Motor neuron (in vitro differentiated cells): ENCODE measurements around the gene RALGPS1. TPM values are rescaled to one million over a fixed set of nuclear protein-coding genes. Genes with fewer than 3 reads are reported as not detected.
"Not testable (repeated sequence)": the region's sequence is repeated elsewhere in the genome, so short reads cannot be mapped to it uniquely, and the experiment has no call there.

ENCODE experiments used
- ATAC-seq, 8 experiments: fragments of 200-7000 bp; cut with Tn5 transposase; replicated peaks in 6 of 8; 2 replicates each; pipeline ENCODE4 v1.8.0; 2021; ENCODE audit warnings: mild to moderate bottlenecking in 8 of 8, moderate library complexity in 8 of 8
- H3K27ac ChIP-seq, 2 donors: fragments of 250-450 bp; sonication (Bioruptor Pico); 2 replicates each; pipeline ENCODE4 v1.9.0; 2021; ENCODE audit warnings: antibody characterized with exemption in 2 of 2, mild to moderate bottlenecking in 2 of 2, moderate library complexity in 1 of 2
- H3K4me1 ChIP-seq, 2 donors: fragments of 250-450 bp; sonication (Bioruptor Pico); replicated peaks in 1 of 2; 2 replicates each; pipeline ENCODE4 v1.6.1; 2021; ENCODE audit warnings: antibody characterized with exemption in 2 of 2, mild to moderate bottlenecking in 2 of 2, moderate library complexity in 1 of 2
- H3K4me3 ChIP-seq, 5 donors: fragments of 250-450 bp; sonication (Bioruptor Pico); 2 replicates each; pipeline ENCODE4 v1.9.0; 2021; ENCODE audit warnings: antibody characterized with exemption in 5 of 5, mild to moderate bottlenecking in 5 of 5, moderate library complexity in 4 of 5
- WGBS, 10 experiments: fragments of 450-650 bp; shearing (Covaris generic); methylation state at CpG; one replicate each; pipeline ENCODE4 v1.0.0; 2022; 5-methylcytosine and 5-hydroxymethylcytosine counted together
- in situ Hi-C, 9 experiments: fragments of 400-800 bp; cut with MboI; loops; one replicate each; pipeline ENCODE4 v1.15.0; 2021; ENCODE audit warnings: low sequenced_read_pairs in 9 of 9, low pct_unique_long_range_greater_than_20kb in 2 of 9; ENCODE audit not compliant: unreplicated experiment in 9 of 9
- total RNA-seq, 8 experiments: library from RNA; unstranded; fragments of 300-600 nt; gene quantifications; 2 replicates each; pipeline versions ENCODE4 v1.2.3 to v1.2.4, GENCODE V29; 2022

RALGPS1 gene
- total RNA-seq, 8 experiments from 2014 or later = 4.3 to 29.6 (median 17.3) TPM

- Histone ChIP-seq H3K4me3 (no peak overlapping the region), H3K4me1 (no peaks in the 10 kb centered on the region), H3K27ac (no peak overlapping the region)
- 50 to 100% (median 93%) methylated on average over 1 to 4 of the region's 4 CpGs; no CpG with 5 or more reads in 1 of the 10 experiments for WGBS, 10 experiments
- ATAC-seq = no peak
- in situ Hi-C loops = no loop called here
These were observed 255.5 kb downstream of the RALGPS1 start for GRCh38 chr9:127170103-127170502.

- ATAC-seq = peak in 2 of 8 experiments; percentile 66 to 78
- 0 to 86% (median 58%) methylated on average over 1 to 2 of the region's 2 CpGs; no CpG with 5 or more reads in 4 of the 10 experiments for WGBS, 10 experiments
- H3K27ac ChIP-seq = no peak overlapping the region
- H3K4me3 ChIP-seq = no peak overlapping the region
- in situ Hi-C loops = no loop called here
- H3K4me1 ChIP-seq = no peaks in the 10 kb centered on the region
These were observed 256.1 kb downstream of the RALGPS1 start for GRCh38 chr9:127170652-127171051.

- H3K4me3 ChIP-seq, in situ Hi-C loops, ATAC-seq, H3K4me1 ChIP-seq, H3K27ac ChIP-seq: not testable (repeated sequence)
- WGBS, 10 experiments = 74 to 100% (median 91%) methylated on average over 3 to 8 of the region's 9 CpGs
These were observed 256.8 kb downstream of the RALGPS1 start for GRCh38 chr9:127171348-127171747.

GRCh38 chr9:127172066-127172707 is 257.6 kb downstream of the RALGPS1 start:
- no peaks in the 10 kb centered on the region for H3K4me1 ChIP-seq
- no peak for ATAC-seq
- 70 to 94% (median 87%) methylated on average over 1 to 12 of the region's 12 CpGs for WGBS, 10 experiments
- no peak overlapping the region for H3K27ac ChIP-seq
- in situ Hi-C loops = no loop called here
- no peak overlapping the region for H3K4me3 ChIP-seq

GRCh38 chr9:127173063-127173462 is 258.5 kb downstream of the RALGPS1 start:
- Histone ChIP-seq H3K4me1 (no peaks in the 10 kb centered on the region), H3K27ac (no peak overlapping the region), H3K4me3 (no peak overlapping the region)
- 87 to 100% (median 88%) methylated on average over 1 to 3 of the region's 4 CpGs; no CpG with 5 or more reads in 6 of the 10 experiments for WGBS, 10 experiments
- in situ Hi-C loops = no loop called here
- no peak for ATAC-seq

- in situ Hi-C loops = loop anchor here in 2 of 9 experiments (25.0 kb wide), 2 partner anchors 212 to 237 kb away; no protein-coding TSS in a partner anchor
- 14 to 94% (median 80%) methylated on average over 1 to 7 of the region's 12 CpGs; no CpG with 5 or more reads in 1 of the 10 experiments for WGBS, 10 experiments
- Histone ChIP-seq H3K4me1 (no peaks in the 10 kb centered on the region), H3K4me3 (no peak overlapping the region), H3K27ac (no peak overlapping the region)
- ATAC-seq = no peak
These were observed 260.1 kb downstream of the RALGPS1 start for GRCh38 chr9:127174386-127175318.

- in situ Hi-C loops = loop anchor here in 2 of 9 experiments (25.0 kb wide), 2 partner anchors 213 to 238 kb away; no protein-coding TSS in a partner anchor
- H3K4me3 ChIP-seq = no peak overlapping the region
- WGBS, 10 experiments = 42 to 100% (median 87%) methylated on average over 1 to 6 of the region's 7 CpGs; no CpG with 5 or more reads in 1 of the 10 experiments
- no peaks in the 10 kb centered on the region for H3K4me1 ChIP-seq
- no peak overlapping the region for H3K27ac ChIP-seq
- no peak for ATAC-seq
These were observed 260.7 kb downstream of the RALGPS1 start for GRCh38 chr9:127175319-127175715.

- no peak for ATAC-seq
These were observed 261.2 kb downstream of the RALGPS1 start for GRCh38 chr9:127175764-127176163.

GRCh38 chr9:127176631-127177030 is 262.0 kb downstream of the RALGPS1 start:
- 83 to 100% (median 100%) methylated on average over 1 of the region's 3 CpGs; no CpG with 5 or more reads in 6 of the 10 experiments for WGBS, 10 experiments
- no peaks in the 10 kb centered on the region for H3K4me1 ChIP-seq

More at GRCh38 chr9:127175764-127176163, 261.2 kb downstream of the RALGPS1 start:
- no peak overlapping the region for H3K4me3 ChIP-seq
- in situ Hi-C loops = loop anchor here in 2 of 9 experiments (25.0 kb wide), 2 partner anchors 213 to 238 kb away; no protein-coding TSS in a partner anchor
- H3K4me1 ChIP-seq = no peaks in the 10 kb centered on the region
- H3K27ac ChIP-seq = no peak overlapping the region
- 60 to 100% (median 91%) methylated on average over 1 to 6 of the region's 6 CpGs; no CpG with 5 or more reads in 6 of the 10 experiments for WGBS, 10 experiments

GRCh38 chr9:127177231-127177630 is 262.6 kb downstream of the RALGPS1 start:
- Histone ChIP-seq H3K27ac (no peak overlapping the region), H3K4me1 (no peaks in the 10 kb centered on the region), H3K4me3 (no peak overlapping the region)
- in situ Hi-C loops = loop anchor here in 2 of 9 experiments (25.0 kb wide), 2 partner anchors 215 to 240 kb away; no protein-coding TSS in a partner anchor
- WGBS, 10 experiments = 50 to 100% (median 80%) methylated on average over 1 to 3 of the region's 6 CpGs; no CpG with 5 or more reads in 7 of the 10 experiments
- no peak for ATAC-seq

More at GRCh38 chr9:127176631-127177030, 262.0 kb downstream of the RALGPS1 start:
- no peak overlapping the region for H3K27ac ChIP-seq
- no peak overlapping the region for H3K4me3 ChIP-seq
- no peak for ATAC-seq
- in situ Hi-C loops = loop anchor here in 2 of 9 experiments (25.0 kb wide), 2 partner anchors 214 to 239 kb away; no protein-coding TSS in a partner anchor

- ATAC-seq = no peak
- in situ Hi-C loops = loop anchor here in 2 of 9 experiments (25.0 kb wide), 2 partner anchors 215 to 240 kb away; no protein-coding TSS in a partner anchor
- no peak overlapping the region for H3K27ac ChIP-seq
- peaks cover 0 to under 1% of the 10 kb centered on the region in 2 donors for H3K4me1 ChIP-seq
- no peak overlapping the region for H3K4me3 ChIP-seq
- WGBS, 10 experiments = 83 to 100% (median 96%) methylated on average over 1 to 2 of the region's 3 CpGs; no CpG with 5 or more reads in 6 of the 10 experiments
These were observed 263.2 kb downstream of the RALGPS1 start for GRCh38 chr9:127177665-127178265.
